Panc1 (cell line): ENCODE data around the gene RBM6. TPM values are rescaled to one million over a fixed set of nuclear protein-coding genes. Genes with fewer than 3 reads are reported as not detected.
A peak's percentile ranks its signal among the peaks of the same experiment; 100 is the strongest.

Source experiments
- ATAC-seq: fragments of 200-7000 bp; cut with Tn5 transposase; 2 replicates; pipeline ENCODE4 v1.9.1; 2020; ENCODE audit warnings: mild to moderate bottlenecking, moderate library complexity
- BruUV-seq: library from RNA; stranded (reverse); fragments of 400-500 nt; replicated peaks from 2 replicates; lab custom pipeline; 2021; lab: Mats Ljungman, UMichigan
- CTCF ChIA-PET: fragments of 300-600 bp; sonication (Branson Sonifier 250); formaldehyde crosslinking; loops from one replicate; lab custom pipeline; 2022; ENCODE audit warnings: antibody characterized with exemption; lab: Charles Lee
- POLR2A ChIA-PET: fragments of 300-600 bp; sonication (Branson Sonifier 250); formaldehyde crosslinking; loops from one replicate; lab custom pipeline; 2022; ENCODE audit warnings: antibody characterized with exemption; lab: Charles Lee
- DNase-seq: peaks from one replicate; pipeline ENCODE4 v3.0.0-alpha.2; 2010; ENCODE audit warnings: low read depth, low spot score
- H3K27ac ChIP-seq: 2 replicates; pipeline ENCODE4 v1.5.1; 2011; ENCODE audit warnings: mild to moderate bottlenecking, low read length, inconsistent platforms
- H3K27me3 ChIP-seq: fragments of 200-500 bp; sonication (Bioruptor generic); 2 replicates; pipeline ENCODE4 v1.6.0; 2014; ENCODE audit warnings: low read length, inconsistent platforms; ENCODE audit not compliant: control insufficient read depth, insufficient read depth
- H3K36me3 ChIP-seq: fragments of 200-500 bp; sonication (Bioruptor generic); 2 replicates; pipeline ENCODE4 v1.5.1; 2014; ENCODE audit warnings: inconsistent platforms, mild to moderate bottlenecking, low read length, moderate library complexity; ENCODE audit not compliant: control insufficient read depth, insufficient read depth
- H3K4me1 ChIP-seq: 2 replicates; pipeline ENCODE4 v1.5.1; 2011; ENCODE audit warnings: inconsistent platforms, mild to moderate bottlenecking, low read length, moderate library complexity; ENCODE audit not compliant: control insufficient read depth, insufficient read depth
- H3K4me3 ChIP-seq, 2 experiments: 2 replicates each; pipeline ENCODE4 v1.5.1; 2011 to 2012; ENCODE audit warnings: low read depth in 2 of 2, low read length in 2 of 2, mild to moderate bottlenecking in 2 of 2, inconsistent platforms in 1 of 2, moderate library complexity in 1 of 2
- H3K9me3 ChIP-seq: fragments of 200-500 bp; sonication (Bioruptor generic); 2 replicates; pipeline ENCODE4 v1.5.1; 2014; ENCODE audit warnings: low read depth, mild to moderate bottlenecking, inconsistent platforms, low read length, moderate library complexity; ENCODE audit not compliant: control insufficient read depth, insufficient read depth
- CTCF ChIP-seq: fragments of 450-650 bp; IDR thresholded peaks from 2 replicates; pipeline ENCODE4 v1.5.1; 2017; ENCODE audit warnings: mild to moderate bottlenecking
- POLR2AphosphoS5 ChIP-seq: IDR thresholded peaks from 2 replicates; pipeline ENCODE4 v1.6.1; 2012; ENCODE audit warnings: mild to moderate bottlenecking, low read depth, low read length, moderate library complexity
- REST ChIP-seq, 2 experiments: IDR thresholded peaks; 2 replicates each; pipeline ENCODE4 v1.6.1; 2011 to 2012; ENCODE audit warnings: low read depth in 2 of 2, control low read depth in 1 of 2, low read length in 1 of 2, mild to moderate bottlenecking in 1 of 2, moderate library complexity in 1 of 2; ENCODE audit not compliant: insufficient read depth in 1 of 2
- SIN3A ChIP-seq: IDR thresholded peaks from 2 replicates; pipeline ENCODE4 v1.6.1; 2012; ENCODE audit warnings: low read depth, mild to moderate bottlenecking, low read length, moderate library complexity, borderline replicate concordance; ENCODE audit not compliant: insufficient read depth
- TCF7L2 ChIP-seq: IDR thresholded peaks from 2 replicates; pipeline ENCODE4 v1.6.1; 2011; ENCODE audit warnings: mild to moderate bottlenecking, low read depth, low read length, inconsistent platforms
- in situ Hi-C: cut with HindIII; loops from 2 replicates; pipeline ENCODE4 v1.10.0; 2016; ENCODE audit warnings: low sequenced_read_pairs, low pct_unique_long_range_greater_than_20kb
- intact Hi-C: fragments of 100-400 bp; cut with micrococcal nuclease; formaldehyde crosslinking; loops from one replicate; pipeline ENCODE4 v1.10.0; 2022; ENCODE audit not compliant: unreplicated experiment
- total RNA-seq: library from RNA; stranded (reverse); gene quantifications from one replicate; pipeline ENCODE4 v1.2.1, GENCODE V29; 2021; ENCODE audit not compliant: unreplicated experiment

Gene RBM6
- total RNA-seq, 1 experiment from 2014 or later: 43.6 TPM

GRCh38 chr3:50089609-50089945 lies 149.6 kb downstream of the RBM6 start:
- ChIA-PET CTCF (no interaction called here), POLR2A (no interaction called here)
- H3K4me3 ChIP-seq: peak overlapping the region; percentile 77 to 92
- H3K36me3 ChIP-seq: peaks cover 27% of the 10 kb centered on the region
- no peaks in the 10 kb centered on the region for H3K27me3 ChIP-seq
- TF ChIP-seq TCF7L2 (no peak), SIN3A (no peak), POLR2AphosphoS5 (no peak), REST (IDR thresholded peaks at IDR 0.05; ENCODE audit: insufficient read depth in 1 of 2, low read depth in 2 of 2, low read length in 1 of 2) (no peak), CTCF (no peak)
- H3K9me3 ChIP-seq: no peaks in the 10 kb centered on the region
- intact Hi-C loops: no loop called here
- in situ Hi-C loops: no loop called here
- no TSS peak for BruUV-seq
- DNase-seq: no peak
- no peak for ATAC-seq
- peak overlapping the region; percentile 98 for H3K27ac ChIP-seq
- H3K4me1 ChIP-seq: peaks cover 9% of the 10 kb centered on the region

GRCh38 chr3:50090984-50091383 lies 151.0 kb downstream of the RBM6 start:
- peak overlapping the region in 1 of 2 experiments; percentile 92; a peak in 3 of 4 replicates for H3K4me3 ChIP-seq
- no peaks in the 10 kb centered on the region for H3K9me3 ChIP-seq
- H3K27me3 ChIP-seq: no peaks in the 10 kb centered on the region
- no TSS peak for BruUV-seq
- in situ Hi-C loops (no loop called here), intact Hi-C loops (no loop called here)
- ChIA-PET CTCF (no interaction called here), POLR2A (no interaction called here)
- ATAC-seq (no peak), DNase-seq (no peak)
- H3K36me3 ChIP-seq: peaks cover 33% of the 10 kb centered on the region
- peaks cover 9% of the 10 kb centered on the region for H3K4me1 ChIP-seq
- peak overlapping the region; percentile 98; the same call in 1 of the 2 replicates for H3K27ac ChIP-seq
- TF ChIP-seq TCF7L2: no peak
- TF ChIP-seq SIN3A: no peak
- TF ChIP-seq REST (IDR thresholded peaks at IDR 0.05; ENCODE audit: insufficient read depth in 1 of 2, low read depth in 2 of 2, low read length in 1 of 2): no peak
- TF ChIP-seq POLR2AphosphoS5: no peak
- TF ChIP-seq CTCF: no peak
